Right cardiac atrium (tissue), 5 donors: ENCODE measurements around the gene TAF12. TPM values are rescaled to one million over a fixed set of nuclear protein-coding genes. Genes with fewer than 3 reads are reported as not detected.
"Not testable (repeated sequence)": the region's sequence is repeated elsewhere in the genome, so short reads cannot be mapped to it uniquely, and the experiment has no call there.

Source experiments
- ATAC-seq, 2 donors: fragments of 200-7000 bp; cut with Tn5 transposase; one replicate each; pipeline versions ENCODE4 v1.8.0 to v1.9.1; 2020; ENCODE audit warnings: moderate library complexity in 2 of 2, mild to moderate bottlenecking in 1 of 2
- DNase-seq, 3 donors: peaks; one replicate each; pipeline ENCODE4 v3.0.0-alpha.2; 2020
- H3K27ac ChIP-seq: one replicate; pipeline ENCODE4 v1.5.1; 2013; ENCODE audit warnings: mild to moderate bottlenecking, low read length, control low read depth, moderate library complexity
- H3K27me3 ChIP-seq: one replicate; pipeline ENCODE4 v1.6.1; 2013; ENCODE audit not compliant: control insufficient read depth, insufficient read depth
- H3K4me1 ChIP-seq: one replicate; pipeline ENCODE4 v1.6.1; 2013; ENCODE audit warnings: low read length; ENCODE audit not compliant: control insufficient read depth, insufficient read depth
- H3K4me3 ChIP-seq: one replicate; pipeline ENCODE4 v1.5.1; 2013; ENCODE audit warnings: low read length, control low read depth
- H3K9me3 ChIP-seq: one replicate; pipeline ENCODE4 v1.6.1; 2013; ENCODE audit warnings: low read length; ENCODE audit not compliant: control insufficient read depth
- WGBS: extraction: QIAGEN DNeasy Blood & Tissue Kit; methylation state at CpG from one replicate; pipeline ENCODE4 v1.1.7; 2013; 5-methylcytosine and 5-hydroxymethylcytosine counted together
- intact Hi-C, 4 donors: fragments of 100-400 bp; cut with DNase I; formaldehyde crosslinking; loops; one replicate each; pipeline versions ENCODE4 v1.11.0 to v1.14.0; 2022 to 2023
- polyA plus RNA-seq: library from polyadenylated mRNA; stranded (reverse); fragments of 200-250 nt; gene quantifications from one replicate; pipeline ENCODE4 v1.2.3, GENCODE V29; 2013
- total RNA-seq, 4 donors: library from RNA; stranded (reverse); fragmentation: NEBNext Ultra II Directional; extraction: Animal tissue kit (Norgen Biotek cat#: 25700); gene quantifications; one replicate each; pipeline ENCODE4 v1.2.1, GENCODE V29; 2021
- donor health status: healthy with polysubstance abuse.
- donor health status: DM: no; HTN: yes; CAD: no.
- donor health status: DM: no; HTN: no; CAD: no.
- donor health status: DM: no; HTN: yes; CAD: no; lungs with severe emphysema.
- donor health status: DM: yes; HTN: yes; CAD: no.

TAF12 gene
- total and polyA plus RNA-seq, 5 donors, result 17.2 to 34.0 (median 22.8) TPM

DNA sequence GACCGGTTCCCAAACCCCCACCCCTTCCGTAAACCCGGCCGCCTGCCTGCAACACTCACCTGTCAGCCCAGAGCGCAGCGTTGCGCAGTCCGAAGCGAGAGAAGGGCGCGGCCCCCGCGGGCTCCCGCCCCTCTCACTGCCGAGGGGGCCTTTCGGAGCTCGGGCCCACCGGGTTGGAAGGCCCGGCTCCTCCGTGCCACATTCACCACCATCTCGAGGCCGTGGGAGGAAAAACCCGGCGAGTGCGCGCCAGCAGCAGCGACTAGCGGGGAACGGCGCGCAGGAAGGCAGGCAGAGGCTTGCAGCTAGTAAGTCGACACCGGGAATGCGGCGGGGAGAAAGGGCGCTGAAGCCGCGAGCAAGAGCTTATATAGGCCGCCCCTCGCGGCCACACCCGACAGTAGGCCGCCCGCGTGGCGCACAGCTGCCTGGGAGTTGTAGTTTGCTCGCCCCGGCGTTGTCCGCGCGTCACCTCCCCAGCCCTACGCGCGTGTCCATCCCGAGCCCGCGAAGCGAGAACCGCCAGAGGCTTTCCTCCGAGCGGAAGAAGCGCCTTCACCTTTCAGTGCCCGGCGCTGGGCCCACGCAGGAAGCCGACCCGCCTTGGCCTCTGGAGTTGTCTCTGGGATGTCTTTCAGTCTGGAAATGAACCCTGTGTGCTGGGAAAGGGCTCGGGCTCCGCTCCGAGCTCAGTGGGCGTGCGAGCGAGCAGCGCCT is 61.2 kb downstream of the TAF12 start:
- Histone ChIP-seq H3K4me3 (peak overlapping the region; percentile 70), H3K9me3 (no peaks in the 10 kb centered on the region), H3K27ac (peak overlapping the region; percentile 85), H3K4me1 (peaks cover 7% of the 10 kb centered on the region), H3K27me3 (no peaks in the 10 kb centered on the region)
- ATAC-seq (peak; percentile 99), DNase-seq (peak; percentile 97 to 99 (median 98))
- WGBS, result under 1% methylated on average over 75 of the region's 75 CpGs
- intact Hi-C loops, result no loop called here

DNA sequence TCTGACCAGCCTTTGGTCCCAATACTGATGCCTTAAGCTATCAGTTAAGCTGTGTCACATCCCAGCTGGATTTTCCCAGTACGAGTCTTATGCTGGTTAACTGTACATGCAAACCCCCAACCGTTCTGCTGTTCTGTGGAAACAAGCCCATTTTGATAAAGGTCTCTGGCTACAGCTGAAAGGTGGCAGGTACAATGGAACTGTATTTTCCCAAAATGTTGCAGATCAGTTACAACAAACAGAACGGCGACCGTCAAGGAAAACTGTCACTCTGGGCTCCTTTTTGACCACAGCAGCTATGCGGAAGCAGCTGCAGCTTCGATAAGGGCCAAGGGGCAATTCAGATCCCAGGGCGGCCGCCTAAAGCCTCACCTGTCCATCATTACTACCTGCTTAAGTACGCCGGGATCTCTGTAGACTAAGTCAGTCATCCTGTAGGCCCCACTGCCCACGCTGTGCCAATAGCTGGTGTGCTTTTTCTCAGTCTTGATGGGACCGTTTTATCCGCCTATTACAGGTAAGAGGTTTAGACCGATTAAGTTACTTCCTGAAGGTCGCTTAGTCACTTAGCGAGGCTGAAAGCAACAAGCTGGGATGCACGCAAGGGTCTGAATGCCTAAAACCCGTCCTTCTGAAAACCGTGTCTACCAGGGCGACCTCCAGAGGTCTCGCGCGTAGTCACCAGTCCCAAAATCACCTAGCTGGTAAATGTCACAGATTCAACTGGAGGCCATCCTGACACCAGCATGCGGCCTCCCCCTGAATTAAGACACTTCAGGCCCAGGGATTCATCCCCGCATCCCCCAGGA is 61.9 kb downstream of the TAF12 start:
- intact Hi-C loops, result no loop called here
- H3K27me3 ChIP-seq, result no peaks in the 10 kb centered on the region
- under 1% methylated on average over 26 of the region's 26 CpGs for WGBS
- peaks cover 7% of the 10 kb centered on the region for H3K4me1 ChIP-seq
- peak in 1 of 3 donors; percentile 63 for DNase-seq
- peak overlapping the region; percentile 85 for H3K27ac ChIP-seq
- no peaks in the 10 kb centered on the region for H3K9me3 ChIP-seq
- ATAC-seq, result peak; percentile 23 to 31
- H3K4me3 ChIP-seq, result peak overlapping the region; percentile 70

DNA sequence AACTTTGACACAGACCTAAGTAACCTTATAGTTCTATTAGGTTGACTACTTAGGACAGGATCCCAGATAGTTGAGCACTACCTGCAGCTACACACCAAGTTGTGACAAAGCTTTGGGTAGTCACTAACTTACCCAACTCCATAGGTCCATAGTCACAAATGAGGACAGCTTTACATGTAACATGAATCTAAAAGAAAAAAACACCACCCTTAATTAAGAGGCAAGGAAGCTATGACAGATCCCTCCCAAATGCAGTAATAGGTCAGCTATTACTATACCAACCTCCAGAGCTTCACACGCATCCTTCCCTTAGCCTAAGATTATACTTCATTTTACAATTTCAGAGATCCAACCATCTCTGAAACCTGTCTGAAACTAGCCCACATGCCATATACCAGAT is 63.5 kb downstream of the TAF12 start:
- Histone ChIP-seq H3K4me1 (peaks cover 7% of the 10 kb centered on the region), H3K9me3 (no peaks in the 10 kb centered on the region), H3K27ac (no peak overlapping the region), H3K4me3 (no peak overlapping the region), H3K27me3 (no peaks in the 10 kb centered on the region)
- ATAC-seq (no peak), DNase-seq (no peak)
- 86% methylated on average over 1 of the region's 1 CpG for WGBS
- intact Hi-C loops, result no loop called here

GRCh38 chr1:28578696-28579218 is 64.1 kb downstream of the TAF12 start:
- Histone ChIP-seq H3K27me3 (no peaks in the 10 kb centered on the region), H3K9me3 (no peaks in the 10 kb centered on the region), H3K4me3 (no peak overlapping the region), H3K4me1 (peaks cover 7% of the 10 kb centered on the region), H3K27ac (no peak overlapping the region)
- DNase-seq (no peak), ATAC-seq (no peak)
- 76% methylated on average over 6 of the region's 6 CpGs for WGBS
- intact Hi-C loops, result no loop called here

DNA sequence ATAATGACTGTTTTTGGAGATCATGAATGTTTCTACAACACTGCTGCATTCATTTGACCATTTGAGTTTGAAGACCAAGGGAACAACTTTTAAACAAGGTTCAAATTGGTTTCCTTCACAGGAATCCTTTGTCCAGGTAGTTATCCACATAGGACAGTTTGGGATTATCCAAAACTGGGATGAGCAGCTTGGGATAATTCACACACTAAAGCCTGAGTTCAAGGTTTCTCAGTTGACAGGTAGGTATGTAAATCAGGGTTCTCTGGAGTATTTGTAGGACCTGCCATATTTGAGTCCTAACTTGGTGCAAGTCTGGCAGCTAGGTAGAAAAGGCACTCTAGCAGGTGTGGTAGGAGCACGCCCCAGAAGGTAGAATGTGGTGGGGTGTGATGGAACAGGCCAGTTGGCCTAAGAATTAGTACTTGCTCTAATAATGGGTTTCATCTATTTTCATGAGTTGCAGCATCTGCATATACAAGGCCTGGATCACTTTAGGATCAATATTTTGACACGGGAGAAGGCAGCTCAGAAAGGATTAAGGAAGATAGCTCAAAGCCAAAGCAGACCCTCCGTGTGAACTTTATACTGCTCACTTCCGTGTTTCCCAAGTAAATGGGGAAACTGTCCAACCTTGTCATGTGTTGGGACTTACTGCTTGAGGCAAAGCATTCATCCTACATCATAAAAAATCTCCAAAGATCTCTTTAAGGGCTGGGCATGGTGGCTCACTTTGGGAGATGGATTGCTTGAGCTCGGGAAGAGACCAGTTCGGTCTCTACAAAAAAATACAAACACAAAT is 64.9 kb downstream of the TAF12 start:
- no peak overlapping the region for H3K4me3 ChIP-seq
- intact Hi-C loops, result no loop called here
- no peak overlapping the region for H3K27ac ChIP-seq
- DNase-seq (no peak), ATAC-seq (no peak)
- 70% methylated on average over 6 of the region's 6 CpGs for WGBS
- H3K4me1 ChIP-seq, result peaks cover 7% of the 10 kb centered on the region
- no peaks in the 10 kb centered on the region for H3K9me3 ChIP-seq
- H3K27me3 ChIP-seq, result no peaks in the 10 kb centered on the region

GRCh38 chr1:28577052-28577678 is 65.7 kb downstream of the TAF12 start:
- peaks cover 6% of the 10 kb centered on the region for H3K4me1 ChIP-seq
- ATAC-seq (no peak), DNase-seq (no peak)
- H3K9me3 ChIP-seq, result no peaks in the 10 kb centered on the region
- H3K4me3 ChIP-seq, result no peak overlapping the region
- H3K27me3 ChIP-seq, result no peaks in the 10 kb centered on the region
- intact Hi-C loops, result no loop called here
- no peak overlapping the region for H3K27ac ChIP-seq
- 85% methylated on average over 1 of the region's 1 CpG for WGBS

- Histone ChIP-seq H3K4me1 (no peaks in the 10 kb centered on the region), H3K4me3 (no peak overlapping the region), H3K27ac (no peak overlapping the region), H3K27me3 (no peaks in the 10 kb centered on the region), H3K9me3 (no peaks in the 10 kb centered on the region)
- intact Hi-C loops, result no loop called here
- ATAC-seq, result no peak
- WGBS, result 97% methylated on average over 11 of the region's 11 CpGs
- DNase-seq, result no peak
These were observed 69.3 kb downstream of the TAF12 start for GRCh38 chr1:28573564-28573963.

DNA sequence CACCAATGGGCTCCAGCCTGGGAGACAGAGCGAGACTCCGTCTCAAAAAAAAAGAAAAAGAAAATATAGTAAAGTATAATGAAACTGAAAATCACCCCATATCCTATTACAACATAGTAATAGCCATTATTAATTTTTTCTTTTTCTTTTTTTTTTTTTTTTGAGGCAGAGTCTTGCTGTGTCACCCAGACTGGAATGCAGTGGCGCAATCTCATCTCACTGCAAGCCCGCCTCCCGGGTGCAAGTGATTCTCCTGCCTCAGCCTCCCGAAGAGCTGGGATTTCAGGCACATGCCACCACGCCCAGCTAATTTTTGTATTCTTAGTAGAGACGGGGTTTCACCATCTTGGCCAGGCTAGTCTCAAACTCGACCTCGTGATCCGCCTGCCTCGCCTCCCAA is 70.0 kb downstream of the TAF12 start:
- DNase-seq, H3K9me3 ChIP-seq, intact Hi-C loops, H3K4me3 ChIP-seq, H3K27ac ChIP-seq, H3K27me3 ChIP-seq, H3K4me1 ChIP-seq, ATAC-seq: not testable (repeated sequence)
- 91% methylated on average over 12 of the region's 12 CpGs for whole genome bisulfite sequencing

GRCh38 chr1:28571911-28572310 is 71.0 kb downstream of the TAF12 start:
- DNase-seq (no peak), ATAC-seq (no peak)
- Histone ChIP-seq H3K4me3 (no peak overlapping the region), H3K27ac (no peak overlapping the region), H3K4me1 (no peaks in the 10 kb centered on the region), H3K27me3 (no peaks in the 10 kb centered on the region), H3K9me3 (no peaks in the 10 kb centered on the region)
- intact Hi-C loops, result no loop called here
- WGBS, result 87% methylated on average over 4 of the region's 4 CpGs

GRCh38 chr1:28566931-28567330 is 75.9 kb downstream of the TAF12 start:
- no peak overlapping the region for H3K4me3 ChIP-seq
- ATAC-seq (no peak), DNase-seq (no peak)
- H3K27me3 ChIP-seq, result no peaks in the 10 kb centered on the region
- no peaks in the 10 kb centered on the region for H3K4me1 ChIP-seq
- no peaks in the 10 kb centered on the region for H3K9me3 ChIP-seq
- no peak overlapping the region for H3K27ac ChIP-seq
- WGBS, result 87% methylated on average over 2 of the region's 2 CpGs
- intact Hi-C loops, result no loop called here
